ENCODE results near the gene DUSP16.

Gene DUSP16

GRCh38 chr12:12440784-12441428, 121.8 kb downstream of the DUSP16 start:
- DNase-seq, result no peak
- TF ChIP-seq EZH2 (optimal IDR thresholded peaks at IDR 0.05; ENCODE audit: low read depth, low read length) (no peak), CTCF (IDR thresholded peaks at IDR 0.05; ENCODE audit: low read length) (no peak), EZH2phosphoT487 (IDR thresholded peaks at IDR 0.05; ENCODE audit: low read length) (no peak)

GRCh38 chr12:12439636-12440035, 123.0 kb downstream of the DUSP16 start:
- Histone ChIP-seq H3K4me1 (ENCODE audit: low read length) (no peaks in the 10 kb centered on the region), H3K36me3 (replicated peaks; ENCODE audit: insufficient read depth, low read length) (no peaks in the 10 kb centered on the region), H3K27me3 (replicated peaks; ENCODE audit: insufficient read depth, low read length) (no peaks in the 10 kb centered on the region), H3K9me2 (replicated peaks; ENCODE audit: insufficient read depth, low read length) (no peaks in the 10 kb centered on the region), H3K4me3 (ENCODE audit: low read length) (no peak overlapping the region), H3F3A (ENCODE audit: insufficient read depth, low read length) (no peaks in the 10 kb centered on the region), H3K4me2 (ENCODE audit: low read depth, low read length) (no peak overlapping the region), H3K9ac (ENCODE audit: low read length) (no peak overlapping the region), H2AFZ (ENCODE audit: low read length) (no peak overlapping the region), H3K27ac (ENCODE audit: low read length) (no peak overlapping the region), H4K20me1 (ENCODE audit: insufficient read depth, low read length) (no peaks in the 10 kb centered on the region), H3K9me3 (replicated peaks; ENCODE audit: insufficient read depth, low read length) (no peaks in the 10 kb centered on the region), H3K79me2 (ENCODE audit: low read length) (no peaks in the 10 kb centered on the region)
- TF ChIP-seq CTCF (IDR thresholded peaks at IDR 0.05; ENCODE audit: low read length) (no peak), EZH2phosphoT487 (IDR thresholded peaks at IDR 0.05; ENCODE audit: low read length) (no peak), EZH2 (optimal IDR thresholded peaks at IDR 0.05; ENCODE audit: low read depth, low read length) (no peak)
- DNase-seq, result no peak

More at GRCh38 chr12:12440784-12441428, 121.8 kb downstream of the DUSP16 start:
- Histone ChIP-seq H3K9ac (ENCODE audit: low read length) (no peak overlapping the region), H3K9me2 (replicated peaks; ENCODE audit: insufficient read depth, low read length) (no peaks in the 10 kb centered on the region), H3K4me3 (ENCODE audit: low read length) (no peak overlapping the region), H3K4me2 (ENCODE audit: low read depth, low read length) (no peak overlapping the region), H3F3A (ENCODE audit: insufficient read depth, low read length) (no peaks in the 10 kb centered on the region), H3K4me1 (ENCODE audit: low read length) (no peaks in the 10 kb centered on the region), H3K27ac (ENCODE audit: low read length) (no peak overlapping the region), H3K36me3 (replicated peaks; ENCODE audit: insufficient read depth, low read length) (no peaks in the 10 kb centered on the region), H4K20me1 (ENCODE audit: insufficient read depth, low read length) (no peaks in the 10 kb centered on the region), H3K9me3 (replicated peaks; ENCODE audit: insufficient read depth, low read length) (no peaks in the 10 kb centered on the region), H3K79me2 (ENCODE audit: low read length) (no peaks in the 10 kb centered on the region), H3K27me3 (replicated peaks; ENCODE audit: insufficient read depth, low read length) (no peaks in the 10 kb centered on the region), H2AFZ (ENCODE audit: low read length) (no peak overlapping the region)

GRCh38 chr12:12436831-12437345, 125.8 kb downstream of the DUSP16 start:
- Histone ChIP-seq H3K9me3 (replicated peaks; ENCODE audit: insufficient read depth, low read length) (no peaks in the 10 kb centered on the region), H4K20me1 (ENCODE audit: insufficient read depth, low read length) (no peaks in the 10 kb centered on the region), H3K4me3 (ENCODE audit: low read length) (no peak overlapping the region), H3K79me2 (ENCODE audit: low read length) (no peaks in the 10 kb centered on the region), H3F3A (ENCODE audit: insufficient read depth, low read length) (no peaks in the 10 kb centered on the region), H3K4me1 (ENCODE audit: low read length) (no peaks in the 10 kb centered on the region), H3K36me3 (replicated peaks; ENCODE audit: insufficient read depth, low read length) (no peaks in the 10 kb centered on the region), H3K27ac (ENCODE audit: low read length) (no peak overlapping the region), H3K27me3 (replicated peaks; ENCODE audit: insufficient read depth, low read length) (no peaks in the 10 kb centered on the region), H2AFZ (ENCODE audit: low read length) (no peak overlapping the region), H3K9me2 (replicated peaks; ENCODE audit: insufficient read depth, low read length) (no peaks in the 10 kb centered on the region), H3K4me2 (ENCODE audit: low read depth, low read length) (no peak overlapping the region), H3K9ac (ENCODE audit: low read length) (no peak overlapping the region)
- no peak for DNase-seq
- TF ChIP-seq EZH2phosphoT487 (IDR thresholded peaks at IDR 0.05; ENCODE audit: low read length) (no peak), EZH2 (optimal IDR thresholded peaks at IDR 0.05; ENCODE audit: low read depth, low read length) (no peak), CTCF (IDR thresholded peaks at IDR 0.05; ENCODE audit: low read length) (no peak)

All from MM.1S (cell line).